Neural cell (in vitro differentiated cells): ENCODE results near the gene AKT3. TPM values are rescaled to one million over a fixed set of nuclear protein-coding genes. Genes with fewer than 3 reads are reported as not detected.

Experiments used
- H2AFZ ChIP-seq: fragments of 200-600, 300-800 bp; sonication (generic), shearing (Covaris generic); 2 replicates; pipeline ENCODE4 v1.6.0; 2014; ENCODE audit warnings: low read depth, mild to moderate bottlenecking, antibody characterized with exemption, low read length, moderate library complexity
- H3F3A ChIP-seq: fragments of 200-600 bp; shearing (Covaris generic); 2 replicates; pipeline ENCODE4 v1.6.1; 2016; ENCODE audit warnings: mild to moderate bottlenecking, moderate library complexity, mixed read lengths, antibody characterized with exemption, low read length; ENCODE audit not compliant: insufficient read depth, poor library complexity, severe bottlenecking
- H3K27ac ChIP-seq: fragments of 200-600, 300-800 bp; sonication (generic), shearing (Covaris generic); 2 replicates; pipeline ENCODE4 v1.5.1; 2014; ENCODE audit warnings: mild to moderate bottlenecking, low read length, moderate library complexity
- H3K27me3 ChIP-seq: fragments of 300-800, 200-600 bp; sonication (generic), shearing (Covaris generic); 2 replicates; pipeline ENCODE4 v1.6.0; 2014; ENCODE audit warnings: mild to moderate bottlenecking, low read depth, low read length, moderate library complexity; ENCODE audit not compliant: insufficient read depth
- H3K36me3 ChIP-seq: fragments of 300-800, 200-600 bp; sonication (generic), shearing (Covaris generic); 2 replicates; pipeline ENCODE4 v1.5.1; 2014; ENCODE audit warnings: mild to moderate bottlenecking, antibody characterized with exemption, low read length, moderate library complexity; ENCODE audit not compliant: insufficient read depth
- H3K4me2 ChIP-seq: fragments of 300-800, 200-600 bp; sonication (generic), shearing (Covaris generic); 2 replicates; pipeline ENCODE4 v1.6.0; 2014; ENCODE audit warnings: mild to moderate bottlenecking, low read length
- H3K4me3 ChIP-seq: fragments of 300-800, 200-600 bp; sonication (generic), shearing (Covaris generic); 2 replicates; pipeline ENCODE4 v1.5.1; 2014; ENCODE audit warnings: mild to moderate bottlenecking, low read length, moderate library complexity
- H3K79me2 ChIP-seq: fragments of 200-600 bp; shearing (Covaris generic); replicated peaks from 2 replicates; pipeline ENCODE4 v1.6.0; 2014; ENCODE audit warnings: mild to moderate bottlenecking, low read length, moderate library complexity; ENCODE audit not compliant: insufficient read depth
- H3K9ac ChIP-seq: fragments of 300-800, 200-600 bp; sonication (generic), shearing (Covaris generic); 2 replicates; pipeline ENCODE4 v1.6.1; 2016; ENCODE audit warnings: mild to moderate bottlenecking, low read length, mixed read lengths
- H3K9me2 ChIP-seq: fragments of 200-600 bp; shearing (Covaris generic); 2 replicates; pipeline ENCODE4 v1.6.1; 2016; ENCODE audit warnings: mild to moderate bottlenecking, low read length, mixed read lengths; ENCODE audit not compliant: insufficient read depth
- H3K9me3 ChIP-seq: fragments of 200-600, 300-800 bp; sonication (generic), shearing (Covaris generic); 2 replicates; pipeline ENCODE4 v1.6.1; 2016; ENCODE audit warnings: mild to moderate bottlenecking, mixed run types, low read length, moderate library complexity, mixed read lengths
- H4K20me1 ChIP-seq: fragments of 200-600 bp; shearing (Covaris generic); 2 replicates; pipeline ENCODE4 v1.6.1; 2016; ENCODE audit warnings: mild to moderate bottlenecking, mixed run types; ENCODE audit not compliant: insufficient read depth
- SMC3 ChIP-seq: fragments of 450-650 bp; conservative IDR thresholded peaks from 2 replicates; pipeline ENCODE4 v1.6.1; 2014; ENCODE audit warnings: antibody characterized with exemption, mild to moderate bottlenecking, moderate library complexity; ENCODE audit not compliant: poor library complexity
- TAF1 ChIP-seq: IDR thresholded peaks from 2 replicates; pipeline ENCODE4 v1.6.1; 2012; ENCODE audit warnings: low read depth
- polyA plus RNA-seq: library from polyadenylated mRNA; depleted of rRNA; stranded (reverse); fragments of >200 nt; gene quantifications from 2 replicates; pipeline ENCODE4 v1.2.3, GENCODE V29; 2014

Gene AKT3
- polyA plus RNA-seq, 1 donor from 2014 or later = 46.0 TPM

GRCh38 chr1:243438815-243439214, 411.2 kb downstream of the AKT3 start:
- Histone ChIP-seq H4K20me1 (no peaks in the 10 kb centered on the region), H3K36me3 (no peaks in the 10 kb centered on the region), H3F3A (no peaks in the 10 kb centered on the region), H3K4me3 (no peak overlapping the region), H3K9me3 (no peaks in the 10 kb centered on the region), H2AFZ (no peak overlapping the region), H3K27me3 (no peaks in the 10 kb centered on the region), H3K9ac (no peak overlapping the region), H3K79me2 (no peaks in the 10 kb centered on the region), H3K9me2 (no peaks in the 10 kb centered on the region), H3K27ac (no peak overlapping the region), H3K4me2 (no peak overlapping the region)
- no peak for TF ChIP-seq TAF1
- TF ChIP-seq SMC3 = no peak

Other genes with a start within 250 kb of the AKT3 start
- 28.1 and 30.6 TPM in 2 replicates for gene ZBTB18, start 201.0 kb upstream of the AKT3 start, polyA plus RNA-seq